ENCODE results near the gene ASPA. TPM values are rescaled to one million over a fixed set of nuclear protein-coding genes. Genes with fewer than 3 reads are reported as not detected.
A peak's percentile ranks its signal among the peaks of the same experiment; 100 is the strongest.

The ASPA gene
- not detected in 2 replicates for total RNA-seq (2013; cell fraction: nucleolus; rRNA removed)
- not detected in 2 replicates for total RNA-seq (2014; rRNA removed)
- not detected in 2 replicates for total RNA-seq (2014; rRNA removed; fragmentation: Illumina TruSeq; extraction: Trizol)
- not detected in 2 replicates for total RNA-seq (2021)
- polyA plus RNA-seq (2011; ENCODE audit: low read depth), result not detected
- polyA plus RNA-seq (2011; rRNA removed), result 0.30 and 0.32 TPM in 2 replicates
- 0.02 and 0.09 TPM in 2 replicates for polyA plus RNA-seq (2011; cell fraction: cytosol; rRNA removed)
- 0.12 and 0.33 TPM in 2 replicates for polyA plus RNA-seq (2011; cell fraction: nucleus; rRNA removed)
- polyA plus RNA-seq (2012), result 0.14 TPM in 1 of 2 replicates, not detected in the other
- polyA plus RNA-seq (2014; fragmentation: Illumina TruSeq; extraction: Trizol), result not detected in 2 replicates
- polyA plus RNA-seq (2014; fragmentation: Nextera tagmentation; extraction: Ambion mirVana), result under 1 TPM in 1 of 2 experiments, not detected in 1; 0.04 TPM
- 0.03 TPM in 1 of 2 replicates, not detected in the other for polyA plus RNA-seq (2014; rRNA removed)
- polyA plus RNA-seq (2016; fragmentation: Nextera tagmentation; extraction: Ambion mirVana), result not detected
- not detected in 2 replicates for polyA minus RNA-seq (2011; rRNA and poly(A)+ RNA removed)
- not detected in 2 replicates for polyA minus RNA-seq (2011; cell fraction: cytosol; rRNA and poly(A)+ RNA removed)
- 0.96 TPM in 1 of 2 replicates, not detected in the other for polyA minus RNA-seq (2011; cell fraction: nucleus; rRNA and poly(A)+ RNA removed)
- percentile 9 among the genes with signal in this experiment for Bru-seq, nascent RNA
- BruChase-seq, experiment 1, labeled RNA remaining after a 6-hour chase, result percentile 10 among the genes with signal in this experiment
- percentile 8 among the genes with signal in this experiment for BruChase-seq, experiment 2, labeled RNA remaining after a 2-hour chase
- long read RNA-seq, experiment 1, result 0 reads
- long read RNA-seq, experiment 2, result 0 reads

- CTCF ChIA-PET, result no interaction called here
- POLR2A ChIA-PET, result no interaction called here
- BruUV-seq (replicated peaks), result no TSS peak
- peaks cover 0 to 2% of the 10 kb centered on the region in 2 experiments; a peak in 1 of 4 replicates for H3K27me3 ChIP-seq (replicated peaks in 1 of 2; ENCODE audit: control insufficient read depth in 2 of 2, insufficient read depth in 2 of 2, low read length in 1 of 2)
- in situ Hi-C loops (cut with MboI) (no loop called here), intact Hi-C loops (cut with micrococcal nuclease; ENCODE audit: unreplicated experiment) (no loop called here)
- TF ChIP-seq SKIL (IDR thresholded peaks at IDR 0.05; ENCODE audit: low read depth, poor library complexity, severe bottlenecking), result no peak
- no peak for TF ChIP-seq KDM1A (IDR thresholded peaks at IDR 0.05; ENCODE audit: borderline replicate concordance)
- TF ChIP-seq POLR2AphosphoS2 (IDR thresholded peaks at IDR 0.05; ENCODE audit: low read depth, low read length), result no peak
- no peak for TF ChIP-seq JUND (IDR thresholded peaks at IDR 0.05; ENCODE audit: low read depth, low read length)
- no peak for TF ChIP-seq BRCA1 (IDR thresholded peaks at IDR 0.05; ENCODE audit: low read depth, low read length)
- TF ChIP-seq RUNX3 (IDR thresholded peaks at IDR 0.05; ENCODE audit: low read length), result no peak
- TF ChIP-seq EGR1 (IDR thresholded peaks at IDR 0.05; ENCODE audit: borderline replicate concordance in 1 of 2, low read depth in 2 of 2, low read length in 2 of 2), result no peak
- no peak for TF ChIP-seq KAT2A (conservative IDR thresholded peaks at IDR 0.05; ENCODE audit: control insufficient read depth, low read depth, low read length)
- no peak for TF ChIP-seq YY1 (IDR thresholded peaks at IDR 0.05; ENCODE audit: low read depth, low read length)
- TF ChIP-seq MYB (IDR thresholded peaks at IDR 0.05; ENCODE audit: borderline replicate concordance, low read depth, low read length), result no peak
- no peak for TF ChIP-seq RAD51 (IDR thresholded peaks at IDR 0.05)
- TF ChIP-seq JUNB (IDR thresholded peaks at IDR 0.05), result no peak
- no peak for TF ChIP-seq EED (IDR thresholded peaks at IDR 0.05; ENCODE audit: low read depth)
- TF ChIP-seq SMC3 (IDR thresholded peaks at IDR 0.05; ENCODE audit: borderline replicate concordance, low read length), result no peak
- no peak for TF ChIP-seq RELA (IDR thresholded peaks at IDR 0.05; ENCODE audit: borderline replicate concordance, partially characterized antibody)
- no peak for TF ChIP-seq HDGF (IDR thresholded peaks at IDR 0.05)
- no peak for TF ChIP-seq ZZZ3 (IDR thresholded peaks at IDR 0.05; ENCODE audit: control insufficient read depth, insufficient read length, low read depth)
- TF ChIP-seq TCF12 (IDR thresholded peaks at IDR 0.05; ENCODE audit: low read depth, low read length), result no peak
- H3K9me3 ChIP-seq (replicated peaks; ENCODE audit: control insufficient read depth, insufficient read depth, low read length), result no peaks in the 10 kb centered on the region
- H3K27ac ChIP-seq (ENCODE audit: control insufficient read depth, insufficient read depth), result no peak within 1 kb of the TSS
- no peak within 1 kb of the TSS for H3K4me3 ChIP-seq
- H3K4me1 ChIP-seq (ENCODE audit: control insufficient read depth, insufficient read depth, low read length), result no peaks in the 10 kb centered on the region
- SMC1A ChIA-PET (ENCODE audit: uncharacterized antibody, unreplicated experiment), result interaction anchor here (0.8 to 1.5 kb wide), 2 partner anchors 24 to 58 kb away, joined by 3 read pairs; no protein-coding TSS in a partner anchor
- H3K36me3 ChIP-seq (ENCODE audit: control insufficient read depth in 2 of 2, insufficient read depth in 2 of 2, low read length in 1 of 2), result no peaks in the 10 kb centered on the region
- DNase-seq (ENCODE audit: low read depth, low spot score) (no peak), FAIRE-seq (no peak), ATAC-seq (no peak)
- H2AFZ ChIP-seq (ENCODE audit: control insufficient read depth, low read depth, low read length), result no peak within 1 kb of the TSS
- no peak within 1 kb of the TSS for H3K9ac ChIP-seq (ENCODE audit: control insufficient read depth, insufficient read depth, low read length)
- 27% methylated on average over 7 of the region's 7 CpGs for WGBS (ENCODE audit: insufficient coverage, insufficient replicate concordance, low lambda C conversion rate, missing lambda C conversion rate)
- H4K20me1 ChIP-seq (ENCODE audit: control insufficient read depth, insufficient read depth), result no peaks in the 10 kb centered on the region
- no peaks in the 10 kb centered on the region for H3K79me2 ChIP-seq (ENCODE audit: control insufficient read depth, insufficient read depth, low read length)
- RAD21 ChIA-PET (ENCODE audit: unreplicated experiment), result no interaction called here
- no peak within 1 kb of the TSS for H3K4me2 ChIP-seq (ENCODE audit: control insufficient read depth, insufficient read depth)
Measured at GRCh38 chr17:3475812-3476610, at the start of gene ASPA. TSS of gene ASPA (plus strand) at chr17:3475997. CDS start at chr17:3476160, 163 bp downstream.

Data from GM12878 (cell line).